HepG2 (cell line): ENCODE results near the gene ZMYND19. TPM values are rescaled to one million over a fixed set of nuclear protein-coding genes. Genes with fewer than 3 reads are reported as not detected.

ENCODE experiments used
- ARNTL ChIP-seq: sonication (generic); formaldehyde crosslinking; IDR thresholded peaks from 2 replicates; pipeline ENCODE4 v1.4.0; 2020; ENCODE audit warnings: mild to moderate bottlenecking, missing genetic modification reagents
- ATAD3A ChIP-seq: sonication (generic); formaldehyde crosslinking; IDR thresholded peaks from 2 replicates; pipeline ENCODE4 v1.4.0; 2020; ENCODE audit warnings: missing genetic modification reagents
- CREB1 ChIP-seq, 2 experiments: fragments of 450-650 bp in 1 of 2; IDR thresholded peaks; 2 replicates each; pipeline ENCODE4 v1.6.1; 2016 to 2017; ENCODE audit warnings: control low read depth in 1 of 2, mild to moderate bottlenecking in 1 of 2, missing compliant biosample characterization in 1 of 2, missing genetic modification characterization in 1 of 2
- DNMT1 ChIP-seq: sonication (generic); formaldehyde crosslinking; IDR thresholded peaks from 2 replicates; pipeline ENCODE4 v1.5.1; 2020; ENCODE audit warnings: mild to moderate bottlenecking, missing genetic modification reagents
- FOXK2 ChIP-seq: fragments of 450-650 bp; IDR thresholded peaks from 2 replicates; pipeline ENCODE4 v1.6.1; 2016
- HOXD1 ChIP-seq: sonication (generic); formaldehyde crosslinking; IDR thresholded peaks from 2 replicates; pipeline ENCODE4 v1.5.0; 2020; ENCODE audit warnings: missing genetic modification reagents
- ISL2 ChIP-seq: sonication (generic); formaldehyde crosslinking; IDR thresholded peaks from 2 replicates; pipeline ENCODE4 v1.5.0; 2020; ENCODE audit warnings: missing genetic modification reagents
- JUND ChIP-seq: sonication (generic); formaldehyde crosslinking; IDR thresholded peaks from 2 replicates; pipeline ENCODE4 v1.8.0; 2022; ENCODE audit warnings: mild to moderate bottlenecking, missing genetic modification reagents
- MNT ChIP-seq: fragments of 450-650 bp; IDR thresholded peaks from 2 replicates; pipeline ENCODE4 v1.6.1; 2016
- MTF1 ChIP-seq: sonication (generic); formaldehyde crosslinking; IDR thresholded peaks from 2 replicates; pipeline ENCODE4 v1.5.0; 2020; ENCODE audit warnings: missing genetic modification reagents
- MYNN ChIP-seq: sonication (generic); formaldehyde crosslinking; IDR thresholded peaks from 2 replicates; pipeline ENCODE4 v1.4.0; 2020; ENCODE audit warnings: mild to moderate bottlenecking, low read depth, missing genetic modification reagents
- NFIB ChIP-seq: sonication (generic); formaldehyde crosslinking; IDR thresholded peaks from 2 replicates; pipeline ENCODE4 v1.9.0; 2021; ENCODE audit warnings: missing genetic modification reagents, mild to moderate bottlenecking, borderline replicate concordance
- NPAS2 ChIP-seq: sonication (generic); formaldehyde crosslinking; IDR thresholded peaks from 2 replicates; pipeline ENCODE4 v1.8.0; 2022; ENCODE audit warnings: mild to moderate bottlenecking, missing genetic modification reagents, borderline replicate concordance
- NR2F1 ChIP-seq, 2 experiments: fragments of 450-650 bp in 1 of 2; formaldehyde crosslinking in 1 of 2; IDR thresholded peaks; 2 replicates each; pipeline versions ENCODE4 v1.5.0 to v1.6.1; 2016 to 2020; ENCODE audit warnings: mild to moderate bottlenecking in 1 of 2, missing compliant biosample characterization in 1 of 2, missing genetic modification reagents in 1 of 2, moderate library complexity in 1 of 2
- PLSCR1 ChIP-seq: sonication (generic); formaldehyde crosslinking; IDR thresholded peaks from 2 replicates; pipeline ENCODE4 v1.5.0; 2020; ENCODE audit warnings: missing genetic modification reagents, mild to moderate bottlenecking, borderline replicate concordance
- POGZ ChIP-seq: sonication (generic); formaldehyde crosslinking; IDR thresholded peaks from 2 replicates; pipeline ENCODE4 v1.4.0; 2020; ENCODE audit warnings: mild to moderate bottlenecking, missing genetic modification reagents
- SNAPC2 ChIP-seq: sonication (generic); formaldehyde crosslinking; IDR thresholded peaks from 2 replicates; pipeline ENCODE4 v1.8.1; 2022; ENCODE audit warnings: mild to moderate bottlenecking, missing genetic modification reagents
- SP5 ChIP-seq: IDR thresholded peaks from 2 replicates; pipeline ENCODE4 v1.6.1; 2016; ENCODE audit warnings: low read depth, borderline replicate concordance
- TBX2 ChIP-seq: sonication (generic); formaldehyde crosslinking; IDR thresholded peaks from 2 replicates; pipeline ENCODE4 v1.5.0; 2020; ENCODE audit warnings: missing genetic modification reagents, mild to moderate bottlenecking, borderline replicate concordance
- ZKSCAN8 ChIP-seq: IDR thresholded peaks from 2 replicates; pipeline ENCODE4 v1.6.1; 2016; ENCODE audit warnings: borderline replicate concordance, missing genetic modification reagents, missing compliant biosample characterization
- ZNF10 ChIP-seq: sonication (generic); formaldehyde crosslinking; IDR thresholded peaks from 2 replicates; pipeline ENCODE4 v1.4.0; 2020; ENCODE audit warnings: mild to moderate bottlenecking, low read depth, missing genetic modification reagents, borderline replicate concordance
- ZNF337 ChIP-seq: sonication (generic); formaldehyde crosslinking; IDR thresholded peaks from 2 replicates; pipeline ENCODE4 v1.5.1; 2020; ENCODE audit warnings: missing genetic modification reagents, low read depth, mild to moderate bottlenecking, borderline replicate concordance
- ZNF513 ChIP-seq: sonication (generic); formaldehyde crosslinking; conservative IDR thresholded peaks from 2 replicates; pipeline ENCODE4 v1.5.0; 2020; ENCODE audit warnings: missing genetic modification reagents
- ZNF674 ChIP-seq: sonication (generic); formaldehyde crosslinking; IDR thresholded peaks from 2 replicates; pipeline ENCODE4 v1.5.0; 2020; ENCODE audit warnings: low read depth, mild to moderate bottlenecking, missing genetic modification reagents
- ZNF709 ChIP-seq: sonication (generic); formaldehyde crosslinking; IDR thresholded peaks from 2 replicates; pipeline ENCODE4 v1.5.0; 2020; ENCODE audit warnings: mild to moderate bottlenecking, missing genetic modification reagents
- ZNF83 ChIP-seq: sonication (generic); formaldehyde crosslinking; IDR thresholded peaks from 2 replicates; pipeline ENCODE4 v1.4.0; 2020; ENCODE audit warnings: missing genetic modification reagents, mild to moderate bottlenecking, borderline replicate concordance
- ZNF879 ChIP-seq: sonication (generic); formaldehyde crosslinking; IDR thresholded peaks from 2 replicates; pipeline ENCODE4 v1.8.1; 2023; ENCODE audit warnings: missing genetic modification reagents
- polyA plus RNA-seq, 8 experiments: library from polyadenylated mRNA; depleted of rRNA in 3 of 8; stranded (reverse) in 7 of 8; unstranded in 1 of 8; fragments of >200 nt; fragmentation: Illumina TruSeq in 4 of 8; extraction: Trizol in 4 of 8; gene quantifications; 2 replicates each; pipeline versions ENCODE4 v1.2.1 to v1.2.3, GENCODE V29; 2011 to 2016; ENCODE audit warnings: low read depth in 4 of 8, missing spikeins in 1 of 8, mixed read lengths in 1 of 8; ENCODE audit not compliant: insufficient read depth in 1 of 8
- total RNA-seq, 5 experiments: library from RNA; depleted of rRNA; stranded (reverse); fragments of >200 nt; fragmentation: Illumina TruSeq; extraction: Trizol; gene quantifications; 2 replicates each; pipeline ENCODE4 v1.2.3, GENCODE V29; 2016; ENCODE audit warnings: low read depth in 1 of 5

The ZMYND19 gene
- total and polyA plus RNA-seq, 2 of the 13 experiments (the other 11 are each of a cell fraction or from before 2014, with no cell fraction given) = 21.3 to 38.7 TPM

DNA sequence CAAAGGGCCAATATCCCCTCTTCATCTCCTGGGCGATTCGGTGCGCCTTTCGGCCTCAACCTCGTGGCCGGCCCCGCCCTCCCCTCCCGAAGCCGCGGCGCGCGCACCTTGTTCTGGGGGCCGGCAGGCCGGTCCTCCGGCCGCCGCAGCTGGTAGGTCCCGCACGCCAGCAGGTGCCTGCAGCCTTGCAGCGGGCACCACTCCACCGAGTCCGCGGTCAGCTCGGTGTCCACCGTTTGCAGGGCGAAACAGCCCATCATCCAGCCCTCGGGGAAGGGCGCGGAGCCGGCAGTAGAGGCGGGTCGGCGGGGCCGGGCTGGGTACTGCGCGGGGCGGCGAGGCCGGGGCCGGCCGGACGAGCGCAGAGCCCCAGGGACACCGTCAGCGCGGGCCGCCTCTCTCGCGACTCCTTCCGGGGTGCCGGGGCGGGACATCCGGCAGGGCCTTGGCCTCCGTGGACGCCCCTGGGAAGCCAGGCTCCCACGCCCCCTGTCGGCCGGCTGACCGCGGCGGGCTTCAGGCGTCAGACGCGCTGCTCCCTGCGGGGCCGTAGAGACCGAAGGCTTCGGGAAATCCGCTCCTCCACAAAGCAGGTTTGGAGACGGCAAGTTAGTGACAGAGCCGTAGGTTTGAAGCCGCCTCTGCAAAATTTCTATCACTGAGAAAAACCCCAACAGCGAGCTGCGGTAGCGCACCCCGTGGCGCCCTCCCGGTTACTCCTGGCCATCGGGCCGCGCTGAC is 11.6 kb downstream of the ZMYND19 start, which contains the start of gene DPH7 (continued):
- TF ChIP-seq MTF1 (CRISPR knock-in tag) (peak; percentile 49; the same call in 1 of the 2 replicates), SNAPC2 (CRISPR knock-in tag) (no peak; the same call in 1 of the 2 replicates), PLSCR1 (CRISPR knock-in tag) (no peak), CREB1 (IDR thresholded peaks at IDR 0.05) (peak; percentile 41; the same call in 1 of the 2 replicates), CREB1 (CRISPR knock-in tag; IDR thresholded peaks at IDR 0.05) (no peak), ISL2 (CRISPR knock-in tag) (peak; percentile 61; the same call in 1 of the 2 replicates), NPAS2 (CRISPR knock-in tag) (no peak), ATAD3A (no peak), ZNF337 (no peak), POGZ (CRISPR knock-in tag) (peak; percentile 81), NFIB (no peak), ZNF879 (0 out of 2 replicates have a peak, but pooled peaks have one; percentile 15), SP5 (CRISPR knock-in tag) (peak; percentile 11; the same call in 1 of the 2 replicates), ZNF513 (CRISPR knock-in tag) (0 out of 2 replicates have a peak, but pooled peaks have one; percentile 37), ZNF10 (no peak), DNMT1 (CRISPR knock-in tag) (peak; percentile 98), FOXK2 (no peak), TBX2 (CRISPR knock-in tag) (peak; percentile 73), HOXD1 (CRISPR knock-in tag) (peak; percentile 69), JUND (CRISPR knock-in tag) (peak; percentile 46; the same call in 1 of the 2 replicates), ARNTL (CRISPR knock-in tag) (no peak), ZNF83 (CRISPR knock-in tag) (no peak), MNT (no peak), ZNF674 (CRISPR knock-in tag) (peak; percentile 61; the same call in 1 of the 2 replicates), MYNN (CRISPR knock-in tag) (0 out of 2 replicates have a peak, but pooled peaks have one; percentile 54), ZNF709 (CRISPR knock-in tag) (no peak; the same call in 1 of the 2 replicates), ZKSCAN8 (CRISPR knock-in tag) (no peak), NR2F1 (CRISPR knock-in tag; IDR thresholded peaks at IDR 0.05) (no peak)
